ENCODE measurements around the gene RHNO1.

DNA sequence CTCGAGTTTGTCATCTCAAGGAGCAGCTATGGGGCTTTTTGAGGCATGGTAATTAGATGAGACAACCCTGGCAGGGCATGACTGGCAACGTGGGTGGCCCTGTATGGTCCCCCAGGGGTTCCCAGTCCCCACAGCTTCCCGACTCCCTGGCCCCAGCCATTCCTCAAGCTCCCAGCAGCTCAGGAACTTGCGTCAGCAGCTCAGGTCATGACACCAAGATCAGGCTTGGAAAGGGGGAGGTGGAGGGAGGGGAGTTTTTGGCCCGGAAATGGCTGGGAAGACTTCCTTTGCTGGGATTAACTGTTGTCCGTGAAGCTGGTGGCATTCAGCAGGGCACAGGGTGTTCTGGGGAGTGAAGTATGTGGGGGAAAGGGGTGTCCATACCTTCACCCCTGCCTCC lies 31.7 kb upstream of the RHNO1 start:
- TF ChIP-seq, protein P1, sequence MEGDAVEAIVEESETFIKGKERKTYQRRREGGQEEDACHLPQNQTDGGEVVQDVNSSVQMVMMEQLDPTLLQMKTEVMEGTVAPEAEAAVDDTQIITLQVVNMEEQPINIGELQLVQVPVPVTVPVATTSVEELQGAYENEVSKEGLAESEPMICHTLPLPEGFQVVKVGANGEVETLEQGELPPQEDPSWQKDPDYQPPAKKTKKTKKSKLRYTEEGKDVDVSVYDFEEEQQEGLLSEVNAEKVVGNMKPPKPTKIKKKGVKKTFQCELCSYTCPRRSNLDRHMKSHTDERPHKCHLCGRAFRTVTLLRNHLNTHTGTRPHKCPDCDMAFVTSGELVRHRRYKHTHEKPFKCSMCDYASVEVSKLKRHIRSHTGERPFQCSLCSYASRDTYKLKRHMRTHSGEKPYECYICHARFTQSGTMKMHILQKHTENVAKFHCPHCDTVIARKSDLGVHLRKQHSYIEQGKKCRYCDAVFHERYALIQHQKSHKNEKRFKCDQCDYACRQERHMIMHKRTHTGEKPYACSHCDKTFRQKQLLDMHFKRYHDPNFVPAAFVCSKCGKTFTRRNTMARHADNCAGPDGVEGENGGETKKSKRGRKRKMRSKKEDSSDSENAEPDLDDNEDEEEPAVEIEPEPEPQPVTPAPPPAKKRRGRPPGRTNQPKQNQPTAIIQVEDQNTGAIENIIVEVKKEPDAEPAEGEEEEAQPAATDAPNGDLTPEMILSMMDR (IDR thresholded peaks at IDR 0.05; ENCODE audit: borderline replicate concordance, extremely low read depth, low read length, poor library complexity, severe bottlenecking), result no peak
- TF ChIP-seq EZH2 (IDR thresholded peaks at IDR 0.05; ENCODE audit: borderline replicate concordance, low read depth, low read length, severe bottlenecking), result no peak
